ENCODE data around the gene GFOD1.
"Not testable (repeated sequence)": the region's sequence is repeated elsewhere in the genome, so short reads cannot be mapped to it uniquely, and the experiment has no call there.

Gene GFOD1

DNA sequence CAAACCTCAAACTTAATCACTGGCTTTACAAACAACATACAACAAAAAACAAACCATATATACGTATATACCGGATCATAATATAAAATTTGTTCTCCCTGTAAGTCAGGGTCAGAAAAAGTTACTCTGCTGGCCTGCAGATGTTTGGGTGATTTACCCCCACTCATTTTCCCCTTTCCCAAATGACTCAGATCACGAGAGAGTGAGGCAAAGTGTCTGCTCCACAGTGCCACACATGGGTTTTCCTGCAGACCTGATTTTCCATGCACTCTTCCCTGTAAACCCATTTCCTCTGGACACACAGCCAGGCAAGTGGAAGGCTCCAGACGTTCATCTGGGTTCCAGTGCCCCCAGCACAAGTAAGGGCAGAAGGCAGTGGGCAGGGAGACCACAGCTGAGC, 23.5 kb downstream of the GFOD1 start:
- DNase-seq (ENCODE audit: low read depth): no peak

DNA sequence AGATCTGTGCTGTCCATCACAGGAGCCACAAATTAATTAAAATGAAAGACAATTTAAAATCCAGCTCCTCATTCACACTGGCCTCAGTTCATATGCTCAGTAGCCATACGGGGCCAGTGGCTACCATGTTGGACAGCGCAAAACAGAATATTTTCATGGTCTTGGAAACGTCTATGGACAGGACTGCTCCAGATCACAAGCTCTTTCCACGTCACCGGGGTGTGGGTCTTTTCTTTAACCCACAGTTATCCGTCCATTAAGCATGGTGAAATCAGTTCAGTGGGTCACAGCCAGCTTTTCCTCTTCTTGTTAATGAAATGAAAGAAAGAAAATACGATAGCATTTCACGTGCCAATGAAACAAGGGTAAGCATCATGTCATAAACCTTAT, 24.1 kb downstream of the GFOD1 start:
- DNase-seq (ENCODE audit: low read depth): no peak

DNA sequence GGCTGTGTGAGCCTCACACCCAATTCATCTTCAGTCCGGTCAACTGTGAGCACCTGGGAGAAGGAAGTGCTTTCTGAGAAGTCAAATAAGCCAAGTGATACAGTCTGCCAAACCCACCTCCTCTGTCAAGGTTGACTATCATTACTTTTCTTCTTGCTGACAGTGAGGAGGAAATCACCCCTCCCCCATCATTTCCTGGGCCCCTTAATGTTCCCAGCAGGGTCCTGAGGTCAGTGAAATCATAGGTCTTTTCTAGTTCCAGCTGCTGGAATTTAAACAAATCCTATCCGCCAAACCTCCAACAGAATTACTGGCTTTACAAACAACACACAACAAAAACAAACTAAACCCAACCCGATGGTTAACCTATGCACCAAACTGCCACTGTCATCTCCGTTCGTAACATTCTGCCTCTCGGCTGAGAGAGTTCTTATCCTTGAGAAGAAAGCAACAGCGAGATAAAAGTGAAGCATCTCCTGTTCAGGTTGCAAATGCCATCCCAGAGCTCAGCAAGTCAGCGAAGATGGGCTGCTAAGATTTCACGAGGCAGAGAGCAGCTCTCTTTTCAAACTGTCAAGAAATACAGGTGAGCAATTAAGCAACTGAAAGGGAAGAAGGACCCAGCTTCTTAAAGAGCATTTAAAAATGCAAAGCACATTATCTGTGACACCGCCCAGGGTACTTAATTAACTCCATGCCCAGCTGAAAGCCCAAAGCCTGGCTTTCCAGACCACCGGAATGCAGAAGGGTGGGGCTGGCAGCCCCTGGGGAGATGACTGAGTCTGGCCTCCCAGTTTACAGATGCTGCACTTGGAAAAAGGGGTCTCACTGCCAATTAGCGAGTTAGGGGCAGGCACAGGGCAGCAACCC, 24.7 kb downstream of the GFOD1 start:
- no peak for DNase-seq (ENCODE audit: low read depth)

DNA sequence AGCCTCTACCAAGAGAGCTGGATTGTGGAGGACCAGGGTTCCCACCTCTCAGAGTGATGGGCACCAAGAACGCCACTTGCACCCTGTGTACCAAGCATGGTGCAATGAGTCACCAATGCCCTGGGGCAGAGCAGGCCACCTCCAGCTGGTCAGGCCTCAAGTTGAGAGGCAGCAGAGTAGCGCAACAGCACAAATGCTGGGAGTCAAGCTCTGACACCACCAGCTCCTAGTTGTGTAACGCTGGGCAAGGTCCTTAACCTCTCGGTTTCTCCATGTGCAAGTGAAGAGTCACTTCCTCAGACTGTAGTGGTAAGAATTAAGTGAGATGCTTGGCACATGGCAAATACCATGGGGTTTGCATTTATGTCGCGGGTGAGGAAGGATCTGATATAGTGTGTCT, 25.6 kb downstream of the GFOD1 start:
- no peak for DNase-seq (ENCODE audit: low read depth)

DNA sequence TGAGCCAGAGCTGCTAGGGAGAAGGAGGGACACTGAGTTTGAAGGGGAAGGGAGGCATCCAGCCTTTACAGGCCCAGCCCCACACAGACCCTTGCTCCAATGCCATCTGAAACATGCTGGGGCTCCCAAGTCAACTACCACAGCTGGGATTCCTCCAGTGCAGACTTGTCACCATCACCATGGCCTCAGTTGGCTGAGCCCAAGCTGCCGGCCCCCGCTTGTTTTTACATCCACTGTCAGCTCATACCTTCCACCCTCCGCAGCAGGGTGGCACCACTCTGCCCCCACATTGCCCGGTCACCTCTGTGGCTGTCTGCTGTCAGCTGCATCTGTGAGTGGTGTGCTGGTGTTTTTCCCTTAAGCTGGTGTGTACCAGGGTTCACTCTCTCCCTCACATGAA, 26.1 kb downstream of the GFOD1 start:
- DNase-seq (ENCODE audit: low read depth): no peak

DNA sequence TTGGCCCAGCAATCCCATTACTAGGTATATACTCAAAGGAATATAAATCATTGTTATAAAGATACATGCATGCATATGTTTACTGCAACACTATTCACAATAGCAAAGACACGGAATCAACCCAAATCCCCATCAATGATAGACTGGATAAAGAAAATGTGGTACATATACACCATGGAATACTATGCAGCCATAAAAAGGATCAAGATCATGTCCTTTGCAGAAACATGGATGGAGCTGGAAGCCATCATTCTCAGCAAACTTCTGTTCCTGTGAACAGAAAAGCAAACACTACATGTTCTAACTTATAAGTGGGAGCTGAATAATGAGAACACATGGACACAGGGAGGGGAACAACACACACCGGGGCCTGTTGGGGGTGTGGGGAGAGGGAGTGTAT, 27.1 kb downstream of the GFOD1 start:
- not testable (repeated sequence) for DNase-seq (ENCODE audit: low read depth)

DNA sequence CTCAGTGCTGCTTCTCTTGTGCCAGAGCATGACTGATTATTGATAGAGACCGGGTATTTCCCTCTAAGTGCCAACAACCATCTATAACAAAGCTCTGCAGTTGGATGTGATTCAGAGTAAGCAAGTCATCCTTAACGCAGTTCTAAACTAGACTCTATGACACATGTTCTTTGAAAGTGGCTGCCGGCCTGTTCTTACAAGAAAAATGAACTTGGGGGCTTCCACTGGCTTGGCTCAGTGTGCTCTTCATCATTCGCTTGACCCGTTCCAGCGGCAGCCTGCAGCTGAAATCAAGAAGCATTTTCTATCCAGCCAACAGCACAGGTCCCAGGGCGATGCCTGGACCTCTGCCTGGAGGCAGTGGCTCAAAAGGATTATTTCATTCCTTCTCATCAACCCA, 29.8 kb downstream of the GFOD1 start:
- no peak for DNase-seq (ENCODE audit: low read depth)

DNA sequence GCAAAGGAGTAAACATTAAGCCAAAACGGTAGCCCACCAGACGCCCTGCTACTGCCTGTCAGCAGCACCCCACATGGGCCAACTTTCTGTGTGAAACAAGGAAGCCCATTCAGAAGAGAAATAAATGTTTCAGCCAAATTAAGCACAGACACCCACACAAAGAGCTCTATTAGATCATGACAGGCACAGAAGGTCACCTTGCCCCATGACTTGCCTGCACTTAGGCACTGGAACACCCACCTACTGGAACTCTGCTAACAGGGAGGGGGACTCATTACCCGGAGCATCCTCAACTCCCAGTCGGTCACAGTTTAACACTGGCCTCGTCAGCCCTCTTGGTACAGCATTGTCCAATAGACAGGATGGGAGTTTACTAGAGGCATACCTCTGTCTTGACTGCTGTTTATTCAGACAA, 31.8 kb downstream of the GFOD1 start:
- DNase-seq (ENCODE audit: low read depth): no peak

DNA sequence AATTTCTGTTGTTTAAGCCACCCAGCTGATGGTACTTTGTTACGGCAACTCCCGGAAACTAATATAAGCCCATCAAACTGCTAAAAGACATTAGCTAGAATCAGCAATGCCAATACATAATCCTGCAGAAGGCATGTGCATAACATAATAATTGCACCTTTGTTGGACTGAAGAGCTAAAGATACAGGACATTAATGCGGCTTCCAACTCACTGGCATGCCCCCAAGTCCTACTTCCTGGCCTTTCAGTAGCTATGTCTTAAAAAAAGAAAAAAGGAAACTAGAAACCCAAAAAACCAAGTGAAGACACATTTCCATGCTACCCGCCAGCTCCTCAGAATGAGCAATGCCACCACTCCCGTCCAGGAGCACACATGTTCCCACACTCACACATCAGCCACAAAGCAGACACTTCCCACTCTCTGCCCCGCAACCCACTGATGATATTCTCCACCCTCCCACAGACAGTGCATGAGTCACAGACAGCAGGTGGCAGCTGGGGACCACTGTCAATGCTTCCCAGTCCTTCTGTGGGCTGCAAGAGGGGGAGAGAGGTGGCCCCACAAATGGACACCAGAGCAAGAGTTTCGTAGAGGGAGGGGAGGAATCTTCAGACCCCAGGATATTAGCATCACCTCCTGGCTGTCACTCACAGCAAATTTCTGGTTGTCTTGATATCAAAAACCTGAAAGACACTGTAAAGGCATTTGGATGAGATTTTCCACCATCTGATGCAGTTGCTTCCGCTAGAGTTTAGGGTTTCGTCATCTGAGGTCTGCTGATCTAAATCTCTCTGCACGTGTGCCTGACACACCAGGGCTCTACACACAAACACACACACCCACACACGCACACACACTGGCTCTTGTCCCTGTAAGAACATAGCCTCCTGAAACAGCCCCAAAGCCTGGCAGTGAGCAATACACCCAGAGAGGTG, 32.8 kb downstream of the GFOD1 start:
- DNase-seq (ENCODE audit: low read depth): peak; percentile 57

DNA sequence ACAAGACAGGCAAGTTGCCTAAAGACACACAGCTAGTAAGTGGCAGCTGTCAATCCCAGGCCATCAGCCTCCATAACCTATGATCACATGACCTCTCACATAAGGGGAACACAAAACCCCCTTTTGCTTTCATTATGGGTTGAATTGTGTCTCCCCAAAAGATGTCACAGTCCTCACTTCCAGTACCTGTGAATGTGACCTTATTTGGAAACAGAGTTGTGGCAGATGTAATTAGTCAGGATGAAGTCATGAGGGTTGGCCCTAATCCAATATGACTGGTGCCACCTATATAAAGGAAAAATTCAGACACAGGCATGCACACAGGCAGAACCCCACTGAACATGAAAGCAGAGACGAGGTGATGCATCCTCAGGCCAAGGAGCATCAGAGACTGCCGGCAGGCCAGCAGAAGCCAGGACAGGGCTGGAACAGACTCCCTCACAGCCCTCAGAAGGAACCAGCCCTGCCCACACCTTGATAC, 33.6 kb downstream of the GFOD1 start:
- DNase-seq (ENCODE audit: low read depth): no peak

DNA sequence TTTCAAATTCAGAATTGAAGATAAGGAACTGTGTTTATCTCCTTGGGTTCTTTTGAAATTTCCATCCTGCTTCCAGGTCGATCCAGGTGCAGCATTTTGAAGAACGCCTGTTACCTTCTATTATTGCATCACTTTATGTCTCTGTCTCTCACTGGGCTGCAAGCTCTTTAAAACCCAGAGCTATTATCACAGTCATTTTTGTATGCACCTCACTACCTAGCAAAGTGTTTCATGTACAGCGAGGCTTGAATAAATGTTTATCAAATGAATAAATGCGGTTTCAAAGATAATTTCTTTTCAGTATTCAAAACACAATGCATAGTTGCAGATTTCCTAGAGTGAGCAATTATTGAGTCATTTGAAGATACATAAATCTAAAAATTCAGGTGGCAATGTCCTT, 34.2 kb downstream of the GFOD1 start:
- no peak for DNase-seq (ENCODE audit: low read depth)

DNA sequence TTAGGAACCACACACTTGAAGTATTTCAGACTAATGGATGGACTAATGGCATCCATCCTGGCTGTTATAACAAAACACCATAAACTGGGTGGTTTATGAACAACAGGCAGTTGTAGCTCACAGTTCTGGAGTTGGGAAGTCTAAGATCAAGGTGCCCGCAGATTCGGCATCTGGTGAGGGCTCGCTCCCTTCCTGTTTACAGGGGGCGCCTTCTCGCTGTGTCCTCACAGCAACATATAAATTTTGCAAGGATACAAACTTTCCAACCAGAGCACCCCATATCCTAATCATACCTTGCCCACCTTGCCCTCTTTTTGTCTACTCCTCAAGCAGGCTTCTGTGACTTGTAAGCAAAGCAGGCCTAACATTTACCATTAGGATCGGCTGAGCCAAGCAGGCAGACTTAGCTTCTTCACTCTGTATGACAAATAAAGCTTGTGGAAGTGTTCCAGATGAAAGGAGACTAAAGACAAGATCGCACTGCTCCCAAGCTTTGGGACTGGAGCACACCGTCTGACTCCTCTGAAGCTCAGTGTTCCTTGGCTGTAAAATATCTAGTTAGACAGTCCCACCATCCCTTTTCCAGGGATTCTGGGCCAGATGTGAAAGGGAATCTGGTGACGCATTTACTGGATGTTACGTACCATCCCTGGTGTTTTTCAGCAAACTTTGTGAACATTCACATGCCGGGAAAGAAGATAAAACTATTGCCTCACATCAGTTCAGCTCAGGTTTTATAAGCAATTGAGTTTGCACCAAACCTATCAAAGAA, 34.9 kb downstream of the GFOD1 start:
- no peak for DNase-seq (ENCODE audit: low read depth)

DNA sequence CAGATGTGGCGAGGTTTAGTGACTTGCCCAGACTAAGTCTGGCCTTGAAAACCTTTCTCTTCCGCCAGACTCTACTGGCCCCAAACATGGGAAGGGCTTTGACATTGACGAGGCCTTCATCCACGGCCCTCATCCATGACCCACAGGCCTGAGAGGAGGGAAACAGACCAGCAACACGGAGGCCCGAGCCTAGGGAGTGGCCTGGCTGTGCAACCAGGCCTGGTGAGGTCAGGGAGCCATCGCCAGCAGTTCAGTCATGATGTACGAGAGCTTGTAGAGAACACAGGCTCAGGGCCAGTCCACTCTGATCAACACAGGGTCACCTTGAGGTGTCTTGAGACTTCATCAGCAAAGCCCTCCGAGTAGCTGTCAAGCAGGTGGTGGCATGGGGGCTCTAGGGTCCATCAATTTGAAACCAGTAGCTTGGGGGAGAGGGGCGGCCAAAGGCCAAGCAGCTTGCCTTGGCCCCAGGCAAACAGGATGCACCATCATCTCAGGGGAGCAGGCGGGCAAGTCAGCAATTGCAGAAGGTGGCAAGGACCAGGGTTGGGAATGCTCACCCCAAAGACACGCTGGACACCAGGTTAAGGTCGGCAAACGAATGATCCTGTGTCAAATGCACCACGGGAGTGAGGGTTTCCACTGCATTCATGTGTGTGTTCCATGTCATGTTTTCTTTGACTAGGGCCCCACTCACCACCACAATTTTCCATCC, 36.1 kb downstream of the GFOD1 start:
- DNase-seq (ENCODE audit: low read depth): no peak

DNA sequence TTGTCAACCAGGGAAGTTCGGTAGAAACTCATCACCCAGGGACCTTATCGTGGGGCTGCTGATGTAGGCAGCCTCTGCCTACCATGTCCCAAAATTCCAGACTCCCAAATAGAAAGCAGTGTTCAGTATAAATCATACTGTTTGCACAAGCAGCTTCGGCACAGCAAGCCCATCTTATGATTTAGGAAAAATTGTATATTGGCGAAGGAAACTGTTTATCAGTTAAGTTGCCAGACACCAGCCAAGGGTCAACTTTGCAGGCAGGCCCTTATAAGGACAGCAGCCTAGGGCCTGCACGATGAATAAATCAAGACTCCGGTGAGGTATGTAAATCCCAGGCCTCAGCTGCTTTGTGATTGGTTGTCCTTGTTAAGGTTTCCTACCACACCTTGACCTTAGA, 36.8 kb downstream of the GFOD1 start:
- no peak for DNase-seq (ENCODE audit: low read depth)

DNA sequence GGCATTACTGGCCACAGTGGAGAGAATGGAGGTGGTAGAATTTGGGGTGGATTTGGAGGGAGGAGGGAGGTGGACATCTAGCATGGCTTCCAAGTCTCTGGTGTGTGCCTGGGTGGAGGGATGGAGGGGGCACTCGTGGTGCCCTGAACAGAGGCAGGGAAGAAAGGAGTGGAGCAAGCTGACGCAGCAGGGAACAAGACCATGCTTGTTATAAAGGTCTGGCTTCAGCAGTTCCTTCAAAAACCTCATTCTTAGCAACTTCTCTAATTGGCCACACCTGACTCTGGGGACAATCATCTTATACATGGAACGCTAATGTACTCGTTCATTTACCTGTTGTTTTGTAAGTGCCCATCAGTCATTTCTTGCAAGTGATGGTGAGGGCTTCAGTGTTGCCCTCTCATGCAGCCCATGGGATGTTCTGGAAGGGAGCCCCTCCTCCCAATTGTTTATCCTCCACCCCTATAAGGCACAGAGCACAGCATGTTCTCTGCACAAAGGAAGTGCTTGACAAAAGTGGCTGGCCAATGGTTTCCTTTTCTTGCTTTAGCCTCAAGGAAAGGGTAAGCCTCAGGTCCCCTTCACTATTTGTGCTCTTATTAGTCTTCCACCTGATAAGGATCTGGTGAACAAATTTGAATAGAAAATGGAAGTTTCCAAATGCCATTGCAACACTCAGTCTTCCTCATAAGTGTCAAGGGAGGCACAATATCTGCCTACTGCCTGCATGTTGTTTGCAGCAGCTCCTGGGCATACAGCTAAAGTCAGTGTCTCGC, 39.3 kb downstream of the GFOD1 start:
- no peak for DNase-seq (ENCODE audit: low read depth)

DNA sequence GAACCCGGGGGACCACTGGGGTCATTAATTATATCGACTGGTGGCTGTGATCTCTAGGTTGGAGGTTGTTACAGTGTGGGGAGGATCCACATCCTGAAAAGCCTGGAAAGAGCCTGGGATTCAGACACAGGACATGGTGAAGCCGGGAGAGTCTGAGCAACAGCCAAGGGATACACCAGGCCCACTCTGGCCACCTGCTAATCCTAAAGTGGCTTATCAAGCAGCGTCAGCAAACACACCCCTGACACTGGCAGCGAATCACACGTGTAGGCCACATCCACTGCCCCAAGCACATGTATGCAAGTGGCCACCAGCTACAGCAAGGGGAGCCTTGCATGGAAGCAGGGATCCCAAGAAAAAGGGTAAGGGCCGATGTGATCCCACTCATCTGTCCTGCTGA, 41.0 kb downstream of the GFOD1 start:
- no peak for DNase-seq (ENCODE audit: low read depth)

DNA sequence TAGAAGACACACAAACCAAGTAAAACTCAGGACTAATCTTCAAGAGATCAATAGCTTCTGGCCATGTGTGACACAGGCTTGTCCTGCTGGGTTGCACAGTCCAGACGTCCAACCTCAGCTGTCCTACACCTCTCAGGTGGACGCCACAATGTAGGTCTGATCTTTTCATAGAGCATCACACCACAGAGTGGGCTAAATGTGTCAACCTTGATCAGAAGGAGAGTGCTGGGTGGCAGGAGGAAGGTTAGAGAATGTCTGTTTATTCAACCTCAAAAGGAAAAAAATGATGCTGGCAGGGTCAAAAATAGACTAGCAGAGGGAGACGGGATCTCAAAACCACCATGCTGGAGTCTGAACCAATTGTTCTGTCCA, 41.7 kb downstream of the GFOD1 start:
- no peak for DNase-seq (ENCODE audit: low read depth)

DNA sequence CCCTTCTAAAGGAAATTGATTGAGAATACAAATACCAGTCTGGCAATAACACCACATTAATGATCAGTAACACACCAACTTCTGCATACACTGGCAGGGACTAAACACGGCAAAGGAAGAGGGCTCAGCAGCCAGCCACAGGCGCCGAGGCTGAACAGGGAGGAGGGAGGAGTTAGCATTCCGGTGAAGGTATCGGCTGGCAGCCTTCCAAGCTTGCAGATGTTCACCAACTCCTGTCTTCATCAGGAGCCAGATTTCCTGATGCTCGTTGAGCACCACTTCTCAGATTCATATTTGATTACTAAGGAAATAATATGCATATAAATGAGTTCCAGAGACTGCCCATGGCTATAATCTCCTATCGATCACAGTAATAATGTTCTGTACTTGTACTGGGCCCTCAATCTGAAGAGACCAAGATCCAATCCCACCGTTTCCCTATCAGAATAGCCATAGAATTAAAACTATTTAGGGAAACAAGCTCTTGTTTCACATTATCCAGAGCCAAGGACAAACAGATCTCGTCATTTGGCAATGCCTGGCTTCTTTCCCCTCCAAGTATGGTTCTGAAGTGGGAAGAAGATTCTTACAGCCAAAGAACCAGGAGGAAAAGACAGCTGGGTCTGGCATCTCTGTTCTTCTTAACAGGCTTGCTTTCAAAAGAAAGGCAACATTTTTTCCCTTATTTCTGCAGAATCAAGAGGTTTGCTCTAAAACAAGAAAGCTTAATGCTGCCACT, 42.2 kb downstream of the GFOD1 start:
- no peak for DNase-seq (ENCODE audit: low read depth)

DNA sequence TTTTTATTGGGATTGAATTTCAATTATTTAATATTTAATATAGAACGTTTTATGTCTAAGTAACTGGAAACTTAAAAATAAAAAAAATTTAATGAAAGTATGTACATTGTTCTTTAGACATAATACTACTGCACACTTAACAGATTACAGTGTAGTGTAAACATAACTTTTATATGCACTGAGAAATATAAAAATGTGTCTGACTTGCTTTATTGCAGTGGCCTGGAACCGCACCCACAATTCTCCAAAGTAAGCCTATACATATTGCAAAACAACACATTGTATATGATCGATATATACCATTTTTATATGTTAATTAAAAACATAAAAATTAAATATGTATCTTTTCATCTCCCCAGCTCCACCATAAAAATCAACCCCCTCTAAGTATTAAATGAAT, 42.8 kb downstream of the GFOD1 start:
- DNase-seq (ENCODE audit: low read depth): no peak

DNA sequence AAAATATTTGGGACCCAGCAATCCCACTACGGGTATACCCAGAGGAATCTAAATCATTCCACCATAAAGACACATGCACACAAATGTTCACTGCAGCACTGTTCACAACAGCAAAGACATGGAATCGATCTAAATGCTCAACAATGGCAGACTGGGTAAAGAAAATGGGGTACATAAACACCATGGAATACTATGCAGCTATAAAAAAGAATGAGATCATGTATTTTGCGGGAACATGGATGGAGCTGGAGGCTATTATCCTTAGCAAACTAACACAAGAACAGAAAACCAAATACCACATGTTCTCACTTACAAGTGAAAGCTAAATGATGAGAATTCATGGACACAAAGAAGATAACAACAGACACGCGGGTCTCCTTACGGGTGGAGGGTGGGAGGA, 43.4 kb downstream of the GFOD1 start:
- DNase-seq (ENCODE audit: low read depth): not testable (repeated sequence)
